OCI-M1 (cell line): Measurements from ENCODE around the gene PDC.
A peak's percentile ranks its signal among the peaks of the same experiment; 100 is the strongest.

ENCODE experiments used
- DNase-seq: peaks from one replicate; lab custom pipeline; 2025; lab: John Stamatoyannopoulos, UW

The PDC gene

GRCh38 chr1:186461014-186461413 lies at the start of gene PDC:
Gene PDC (minus strand): TSS chr1:186461114. CDS start chr1:186449459, 11,655 bp downstream.
- DNase-seq, result no peak

GRCh38 chr1:186503190-186503589 lies 42.3 kb upstream of the PDC start:
- no peak for DNase-seq

- peak; percentile 13 for DNase-seq
These were observed 41.2 kb upstream of the PDC start for GRCh38 chr1:186502087-186502486.

- DNase-seq, result no peak
These were observed 39.9 kb upstream of the PDC start for GRCh38 chr1:186500804-186501203.

GRCh38 chr1:186499571-186499970 lies 38.7 kb upstream of the PDC start:
- no peak for DNase-seq

- DNase-seq, result no peak
These were observed 37.9 kb upstream of the PDC start for GRCh38 chr1:186498695-186499389.

- no peak for DNase-seq
These were observed 37.2 kb upstream of the PDC start for GRCh38 chr1:186498071-186498470.

GRCh38 chr1:186497651-186498050 lies 36.7 kb upstream of the PDC start:
- no peak for DNase-seq

GRCh38 chr1:186496171-186496851 lies 35.4 kb upstream of the PDC start:
- DNase-seq, result no peak

GRCh38 chr1:186494832-186495271 lies 33.9 kb upstream of the PDC start:
- DNase-seq, result no peak

- DNase-seq, result no peak
These were observed 31.8 kb upstream of the PDC start for GRCh38 chr1:186492531-186493291.

- no peak for DNase-seq
These were observed 30.4 kb upstream of the PDC start for GRCh38 chr1:186491336-186491735.

- DNase-seq, result no peak
These were observed 26.2 kb upstream of the PDC start for GRCh38 chr1:186487163-186487562.

GRCh38 chr1:186486061-186486460 lies 25.1 kb upstream of the PDC start:
- no peak for DNase-seq

GRCh38 chr1:186483561-186483960 lies 22.6 kb upstream of the PDC start:
- DNase-seq, result no peak

- peak; percentile 84 for DNase-seq
These were observed 21.8 kb upstream of the PDC start for GRCh38 chr1:186482661-186483255.

- DNase-seq, result no peak
These were observed 20.5 kb upstream of the PDC start for GRCh38 chr1:186481303-186481888.

- no peak for DNase-seq
These were observed 18.2 kb upstream of the PDC start for GRCh38 chr1:186479162-186479561.

GRCh38 chr1:186476264-186477040 lies 15.5 kb upstream of the PDC start:
- DNase-seq, result peak; percentile 79

GRCh38 chr1:186474208-186474607 lies 13.3 kb upstream of the PDC start:
- no peak for DNase-seq

- DNase-seq, result no peak
These were observed 12.1 kb upstream of the PDC start for GRCh38 chr1:186473047-186473446.
